DND-41 (cell line): ENCODE results near the gene STARD13.
A peak's percentile ranks its signal among the peaks of the same experiment; 100 is the strongest.

ENCODE experiments used
- ATAC-seq: fragments of 200-7000 bp; cut with Tn5 transposase; 3 replicates; pipeline ENCODE4 v1.9.1; 2021; ENCODE audit warnings: low read depth; ENCODE audit not compliant: insufficient read depth
- DNase-seq: peaks from one replicate; pipeline ENCODE4 v3.0.0-alpha.2; 2020
- H2AFZ ChIP-seq: 2 replicates; pipeline ENCODE4 v1.6.0; 2012; ENCODE audit warnings: low read depth, low read length
- H3K27ac ChIP-seq: 2 replicates; pipeline ENCODE4 v1.5.1; 2012; ENCODE audit warnings: low read length, inconsistent platforms
- H3K27me3 ChIP-seq: fragments of 200-600 bp; sonication (generic); 2 replicates; pipeline ENCODE4 v1.6.0; 2012; ENCODE audit warnings: low read length, mild to moderate bottlenecking, inconsistent platforms; ENCODE audit not compliant: insufficient read depth, poor library complexity
- H3K36me3 ChIP-seq: 2 replicates; pipeline ENCODE4 v1.5.1; 2012; ENCODE audit warnings: low read length, inconsistent platforms; ENCODE audit not compliant: insufficient read depth
- H3K4me1 ChIP-seq: 2 replicates; pipeline ENCODE4 v1.5.1; 2012; ENCODE audit warnings: mild to moderate bottlenecking, low read length; ENCODE audit not compliant: insufficient read depth
- H3K4me2 ChIP-seq: 2 replicates; pipeline ENCODE4 v1.6.0; 2012; ENCODE audit warnings: mild to moderate bottlenecking, moderate library complexity, low read length, inconsistent platforms; ENCODE audit not compliant: insufficient read depth
- H3K4me3 ChIP-seq, 2 experiments: fragments of 200-600 bp in 1 of 2; shearing (Covaris generic) in 1 of 2; 2 replicates each; pipeline ENCODE4 v1.5.1; 2012 to 2016; ENCODE audit warnings: inconsistent platforms in 2 of 2, low read length in 2 of 2, mild to moderate bottlenecking in 2 of 2, low read depth in 1 of 2, moderate library complexity in 1 of 2
- H3K79me2 ChIP-seq: 2 replicates; pipeline ENCODE4 v1.6.0; 2012; ENCODE audit warnings: low read length, inconsistent platforms; ENCODE audit not compliant: insufficient read depth
- H3K9ac ChIP-seq: 2 replicates; pipeline ENCODE4 v1.6.0; 2012; ENCODE audit warnings: low read depth, mild to moderate bottlenecking, inconsistent platforms, low read length, moderate library complexity
- H3K9me3 ChIP-seq: 2 replicates; pipeline ENCODE4 v1.5.1; 2012; ENCODE audit warnings: low read length, moderate library complexity, mild to moderate bottlenecking, inconsistent platforms; ENCODE audit not compliant: insufficient read depth, severe bottlenecking
- H4K20me1 ChIP-seq: 2 replicates; pipeline ENCODE4 v1.6.0; 2012; ENCODE audit warnings: low read length; ENCODE audit not compliant: insufficient read depth
- EZH2 ChIP-seq: IDR thresholded peaks from 3 replicates; pipeline ENCODE4 v1.6.1; 2012; ENCODE audit warnings: borderline replicate concordance, low read depth, mild to moderate bottlenecking, moderate library complexity, low read length, inconsistent platforms; ENCODE audit not compliant: severe bottlenecking
- TF ChIP-seq, protein P1 (sequence below): IDR thresholded peaks from 2 replicates; pipeline ENCODE4 v1.5.1; 2012; ENCODE audit warnings: borderline replicate concordance, low read length, moderate library complexity, mild to moderate bottlenecking; ENCODE audit not compliant: poor library complexity, severe bottlenecking; ENCODE audit errors: extremely low read depth

STARD13 gene

GRCh38 chr13:33229446-33230177 lies 55.9 kb downstream of the STARD13 start:
- DNase-seq (no peak), ATAC-seq (no peak)
- Histone ChIP-seq H3K4me1 (no peaks in the 10 kb centered on the region), H3K4me3 (no peak overlapping the region), H3K79me2 (no peaks in the 10 kb centered on the region), H3K9ac (no peak overlapping the region), H2AFZ (no peak overlapping the region), H3K4me2 (no peak overlapping the region), H3K27me3 (no peaks in the 10 kb centered on the region), H4K20me1 (no peaks in the 10 kb centered on the region), H3K27ac (no peak overlapping the region), H3K36me3 (no peaks in the 10 kb centered on the region), H3K9me3 (no peaks in the 10 kb centered on the region)
- no peak for TF ChIP-seq EZH2
- TF ChIP-seq, protein P1, sequence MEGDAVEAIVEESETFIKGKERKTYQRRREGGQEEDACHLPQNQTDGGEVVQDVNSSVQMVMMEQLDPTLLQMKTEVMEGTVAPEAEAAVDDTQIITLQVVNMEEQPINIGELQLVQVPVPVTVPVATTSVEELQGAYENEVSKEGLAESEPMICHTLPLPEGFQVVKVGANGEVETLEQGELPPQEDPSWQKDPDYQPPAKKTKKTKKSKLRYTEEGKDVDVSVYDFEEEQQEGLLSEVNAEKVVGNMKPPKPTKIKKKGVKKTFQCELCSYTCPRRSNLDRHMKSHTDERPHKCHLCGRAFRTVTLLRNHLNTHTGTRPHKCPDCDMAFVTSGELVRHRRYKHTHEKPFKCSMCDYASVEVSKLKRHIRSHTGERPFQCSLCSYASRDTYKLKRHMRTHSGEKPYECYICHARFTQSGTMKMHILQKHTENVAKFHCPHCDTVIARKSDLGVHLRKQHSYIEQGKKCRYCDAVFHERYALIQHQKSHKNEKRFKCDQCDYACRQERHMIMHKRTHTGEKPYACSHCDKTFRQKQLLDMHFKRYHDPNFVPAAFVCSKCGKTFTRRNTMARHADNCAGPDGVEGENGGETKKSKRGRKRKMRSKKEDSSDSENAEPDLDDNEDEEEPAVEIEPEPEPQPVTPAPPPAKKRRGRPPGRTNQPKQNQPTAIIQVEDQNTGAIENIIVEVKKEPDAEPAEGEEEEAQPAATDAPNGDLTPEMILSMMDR: no peak

GRCh38 chr13:33228648-33229445 lies 56.7 kb downstream of the STARD13 start:
- Histone ChIP-seq H3K9ac (no peak overlapping the region), H4K20me1 (no peaks in the 10 kb centered on the region), H3K9me3 (peaks cover 3% of the 10 kb centered on the region), H3K36me3 (no peaks in the 10 kb centered on the region), H3K4me3 (no peak overlapping the region), H3K4me2 (no peak overlapping the region), H3K79me2 (no peaks in the 10 kb centered on the region), H3K27me3 (no peaks in the 10 kb centered on the region), H2AFZ (peak overlapping the region; percentile 29), H3K4me1 (no peaks in the 10 kb centered on the region), H3K27ac (no peak overlapping the region)
- ATAC-seq (peak; percentile 67), DNase-seq (no peak)
- no peak for TF ChIP-seq EZH2
- TF ChIP-seq, protein P1: peak; percentile 87

GRCh38 chr13:33227927-33228647 lies 57.5 kb downstream of the STARD13 start:
- H3K79me2 ChIP-seq: no peaks in the 10 kb centered on the region
- DNase-seq: no peak
- ATAC-seq: 0 out of 3 replicates have a peak, but pooled peaks have one; percentile 17
- H3K9ac ChIP-seq: no peak overlapping the region
- no peaks in the 10 kb centered on the region for H4K20me1 ChIP-seq
- H3K9me3 ChIP-seq: peaks cover 3% of the 10 kb centered on the region
- no peak overlapping the region for H3K4me3 ChIP-seq
- no peaks in the 10 kb centered on the region for H3K36me3 ChIP-seq
- H3K27me3 ChIP-seq: no peaks in the 10 kb centered on the region
- no peak overlapping the region for H3K4me2 ChIP-seq
- H3K4me1 ChIP-seq: no peaks in the 10 kb centered on the region
- H2AFZ ChIP-seq: no peak overlapping the region
- TF ChIP-seq, protein P1: no peak
- TF ChIP-seq EZH2: no peak
- no peak overlapping the region for H3K27ac ChIP-seq
